Erythroblast (primary cell): ENCODE measurements around the gene PDIA6.

Source experiments
- GATA1 ChIP-seq: IDR thresholded peaks from 2 replicates; pipeline ENCODE4 v1.6.1; 2011; ENCODE audit warnings: low read depth, mild to moderate bottlenecking, control low read depth, low read length, moderate library complexity
- POLR2A ChIP-seq: IDR thresholded peaks from 2 replicates; pipeline ENCODE4 v1.6.1; 2011; ENCODE audit warnings: mild to moderate bottlenecking, low read length

- TF ChIP-seq POLR2A (no peak), GATA1 (no peak)
Measured at GRCh38 chr2:10862330-10862729, 49.7 kb upstream of the PDIA6 start.
